ENCODE measurements around the gene HAUS6.

GRCh38 chr9:19137282-19137681 lies 34.6 kb upstream of the HAUS6 start:
- TF ChIP-seq POLR2AphosphoS5 (IDR thresholded peaks at IDR 0.05) (no peak), CTCF (IDR thresholded peaks at IDR 0.05) (no peak)
